ENCODE measurements around the gene INPP5A.
A peak's percentile ranks its signal among the peaks of the same experiment; 100 is the strongest.
"Not testable (repeated sequence)": the region's sequence is repeated elsewhere in the genome, so short reads cannot be mapped to it uniquely, and the experiment has no call there.

The INPP5A gene

GRCh38 chr10:132793213-132793612, 255.6 kb downstream of the INPP5A start:
- no peak for DNase-seq

- peak; percentile 56 for DNase-seq
These were observed 256.6 kb downstream of the INPP5A start for GRCh38 chr10:132793871-132794849.

- no peak for DNase-seq
These were observed 259.3 kb downstream of the INPP5A start for GRCh38 chr10:132796846-132797245.

GRCh38 chr10:132797986-132798385, 260.4 kb downstream of the INPP5A start:
- DNase-seq: not testable (repeated sequence)

GRCh38 chr10:132798403-132798802, 260.8 kb downstream of the INPP5A start:
- DNase-seq: no peak

- no peak for DNase-seq
These were observed 261.3 kb downstream of the INPP5A start for GRCh38 chr10:132798876-132799275.

- DNase-seq: no peak
These were observed 262.3 kb downstream of the INPP5A start for GRCh38 chr10:132799865-132800264.

GRCh38 chr10:132802048-132802447, 264.5 kb downstream of the INPP5A start:
- DNase-seq: no peak

- DNase-seq: no peak
These were observed 265.2 kb downstream of the INPP5A start for GRCh38 chr10:132802694-132803320.

- peak; percentile 74 for DNase-seq
These were observed 266.0 kb downstream of the INPP5A start for GRCh38 chr10:132803416-132804210.

- no peak for DNase-seq
These were observed 266.7 kb downstream of the INPP5A start for GRCh38 chr10:132804287-132804686.

GRCh38 chr10:132804785-132805426, 267.3 kb downstream of the INPP5A start:
- DNase-seq: no peak

- no peak for DNase-seq
These were observed 268.0 kb downstream of the INPP5A start for GRCh38 chr10:132805599-132805998.

- DNase-seq: no peak
These were observed 268.5 kb downstream of the INPP5A start for GRCh38 chr10:132806110-132806509.

- no peak for DNase-seq
These were observed 269.0 kb downstream of the INPP5A start for GRCh38 chr10:132806561-132807003.

- no peak for DNase-seq
These were observed 270.0 kb downstream of the INPP5A start for GRCh38 chr10:132807621-132808049.

- peak; percentile 62 for DNase-seq
These were observed 271.0 kb downstream of the INPP5A start for GRCh38 chr10:132808383-132809231.

- DNase-seq: no peak
These were observed 271.9 kb downstream of the INPP5A start for GRCh38 chr10:132809232-132810140.

- no peak for DNase-seq
These were observed 272.7 kb downstream of the INPP5A start for GRCh38 chr10:132810141-132810806.
